Gastroesophageal sphincter (tissue), 3 donors: Measurements from ENCODE around the gene PRLR.

ENCODE experiments used
- CTCF ChIP-seq, 4 experiments: fragments of 200-600 bp in 2 of 4; fragments of 450-650 bp in 2 of 4; sonication (generic) in 1 of 4; IDR thresholded peaks; one replicate each; pipeline ENCODE4 v1.5.1; 2017 to 2019; ENCODE audit warnings: antibody characterized with exemption in 4 of 4, mild to moderate bottlenecking in 2 of 4, moderate library complexity in 2 of 4
- EP300 ChIP-seq: sonication (generic); formaldehyde crosslinking; IDR thresholded peaks from one replicate; pipeline ENCODE4 v1.6.1; 2017; ENCODE audit warnings: antibody characterized with exemption, mild to moderate bottlenecking
- POLR2A ChIP-seq, 2 donors: fragments of 450-650 bp; IDR thresholded peaks; one replicate each; pipeline ENCODE4 v1.6.1; 2017; ENCODE audit warnings: antibody characterized with exemption in 2 of 2, mild to moderate bottlenecking in 2 of 2, moderate library complexity in 1 of 2

DNA sequence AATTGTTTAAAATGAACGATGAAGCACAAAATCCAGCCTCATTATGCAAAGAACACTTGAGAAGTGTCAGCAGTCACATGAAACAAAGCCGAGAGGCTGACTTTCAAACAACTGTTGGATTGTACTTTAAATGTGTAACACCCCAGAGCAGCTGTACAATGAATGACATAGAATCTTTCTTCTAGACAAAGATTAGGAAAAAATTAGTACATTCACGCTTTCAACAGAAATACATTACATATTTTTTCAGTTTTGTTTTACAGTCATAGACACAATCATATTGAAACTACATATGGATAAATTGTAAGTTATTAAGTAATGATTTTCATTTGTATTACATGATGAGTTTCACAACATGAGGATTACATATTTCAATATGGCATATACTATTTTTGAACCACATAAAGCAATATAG, 171.9 kb downstream of the PRLR start:
- TF ChIP-seq CTCF (IDR thresholded peaks at IDR 0.05), result no peak
- TF ChIP-seq POLR2A (IDR thresholded peaks at IDR 0.05), result no peak
- TF ChIP-seq EP300, result no peak
